GM12878 (cell line): ENCODE measurements around the gene COX6A1. TPM values are rescaled to one million over a fixed set of nuclear protein-coding genes. Genes with fewer than 3 reads are reported as not detected.

ENCODE experiments used
- ATAC-seq: fragments of 200-7000 bp; cut with Tn5 transposase; 3 replicates; pipeline ENCODE4 v1.9.1; 2020; ENCODE audit warnings: mild to moderate bottlenecking, moderate library complexity
- BruUV-seq: library from RNA; stranded (reverse); fragments of 400-500 nt; replicated peaks from 2 replicates; lab custom pipeline; 2021; lab: Mats Ljungman, UMichigan
- CTCF ChIA-PET: fragments of 300-600 bp; sonication (Branson Sonifier 250); formaldehyde crosslinking; extraction: SDS; loops from one replicate; lab custom pipeline; 2021; ENCODE audit warnings: inconsistent platforms; lab: Yijun Ruan, JAX
- POLR2A ChIA-PET: fragments of 350-600 bp; formaldehyde crosslinking; extraction: SDS; loops from one replicate; lab custom pipeline; 2021; ENCODE audit warnings: inconsistent platforms; lab: Charles Lee
- RAD21 ChIA-PET: fragments of 300-600 bp; sonication (Branson Sonifier 250); formaldehyde crosslinking; loops from one replicate; lab custom pipeline; 2023; ENCODE audit warnings: antibody characterized with exemption; ENCODE audit not compliant: unreplicated experiment; lab: Charles Lee
- SMC1A ChIA-PET: fragments of 300-600 bp; sonication (Branson Sonifier 250); formaldehyde crosslinking; loops from one replicate; lab custom pipeline; 2023; ENCODE audit not compliant: unreplicated experiment, uncharacterized antibody; lab: Charles Lee
- DNase-seq: peaks from one replicate; pipeline ENCODE4 v3.0.0-alpha.2; 2011; ENCODE audit warnings: low read depth, low spot score
- FAIRE-seq: peaks from 3 replicates; lab custom pipeline; 2011; peaks lifted over from hg19 to GRCh38; lab: Jason Lieb, UNC
- H2AFZ ChIP-seq: 2 replicates; pipeline ENCODE4 v1.6.0; 2011; ENCODE audit warnings: low read depth, low read length, control low read depth; ENCODE audit not compliant: control insufficient read depth
- H3K27ac ChIP-seq: 2 replicates; pipeline ENCODE4 v1.5.1; 2011; ENCODE audit warnings: control low read depth; ENCODE audit not compliant: control insufficient read depth, insufficient read depth
- H3K27me3 ChIP-seq, 2 experiments: replicated peaks in 1 of 2; 2 replicates each; pipeline versions ENCODE4 v1.6.0 to v1.6.1; 2011; ENCODE audit warnings: low read length in 1 of 2; ENCODE audit not compliant: control insufficient read depth in 2 of 2, insufficient read depth in 2 of 2
- H3K36me3 ChIP-seq, 2 experiments: 2 replicates each; pipeline ENCODE4 v1.5.1; 2011; ENCODE audit warnings: low read length in 1 of 2; ENCODE audit not compliant: control insufficient read depth in 2 of 2, insufficient read depth in 2 of 2
- H3K4me1 ChIP-seq: 2 replicates; pipeline ENCODE4 v1.6.1; 2011; ENCODE audit warnings: mild to moderate bottlenecking, low read length, moderate library complexity, mixed read lengths; ENCODE audit not compliant: control insufficient read depth, insufficient read depth
- H3K4me2 ChIP-seq: 2 replicates; pipeline ENCODE4 v1.6.0; 2011; ENCODE audit warnings: control low read depth; ENCODE audit not compliant: control insufficient read depth, insufficient read depth
- H3K4me3 ChIP-seq: fragments of 200-600 bp; sonication (generic); 2 replicates; pipeline ENCODE4 v1.5.1; 2016
- H3K79me2 ChIP-seq: 2 replicates; pipeline ENCODE4 v1.6.0; 2011; ENCODE audit warnings: low read length; ENCODE audit not compliant: control insufficient read depth, insufficient read depth
- H3K9ac ChIP-seq: 2 replicates; pipeline ENCODE4 v1.8.0; 2011; ENCODE audit warnings: low read length, control low read depth, mixed read lengths; ENCODE audit not compliant: control insufficient read depth, insufficient read depth
- H3K9me3 ChIP-seq: replicated peaks from 3 replicates; pipeline ENCODE4 v1.5.1; 2011; ENCODE audit warnings: mild to moderate bottlenecking, low read length; ENCODE audit not compliant: control insufficient read depth, insufficient read depth
- H4K20me1 ChIP-seq: 2 replicates; pipeline ENCODE4 v1.6.0; 2011; ENCODE audit not compliant: control insufficient read depth, insufficient read depth
- BACH1 ChIP-seq: fragments of 450-650 bp; IDR thresholded peaks from 2 replicates; pipeline ENCODE4 v1.6.1; 2017; ENCODE audit warnings: mild to moderate bottlenecking, borderline replicate concordance
- IKZF2 ChIP-seq, 2 experiments: fragments of 450-650 bp; IDR thresholded peaks; 2 replicates each; pipeline ENCODE4 v1.6.1; 2017; ENCODE audit warnings: mild to moderate bottlenecking in 2 of 2, moderate library complexity in 2 of 2
- KAT2A ChIP-seq: conservative IDR thresholded peaks from 2 replicates; pipeline ENCODE4 v1.6.1; 2011; ENCODE audit warnings: low read depth, low read length; ENCODE audit not compliant: control insufficient read depth
- MEF2B ChIP-seq: fragments of 450-650 bp; IDR thresholded peaks from 2 replicates; pipeline ENCODE4 v1.6.1; 2018; ENCODE audit warnings: mild to moderate bottlenecking, moderate library complexity; ENCODE audit not compliant: partially characterized antibody, poor library complexity, severe bottlenecking
- NFXL1 ChIP-seq: fragments of 450-650 bp; IDR thresholded peaks from 2 replicates; pipeline ENCODE4 v1.6.1; 2017; ENCODE audit warnings: antibody characterized with exemption, mild to moderate bottlenecking, borderline replicate concordance
- RB1 ChIP-seq: fragments of 450-650 bp; formaldehyde crosslinking; IDR thresholded peaks from 2 replicates; pipeline ENCODE4 v1.6.1; 2017; ENCODE audit warnings: mild to moderate bottlenecking, borderline replicate concordance
- SP1 ChIP-seq: IDR thresholded peaks from one replicate; pipeline ENCODE4 v1.6.1; 2011; ENCODE audit warnings: low read depth, low read length
- TARDBP ChIP-seq: IDR thresholded peaks from 2 replicates; pipeline ENCODE4 v1.6.1; 2016; ENCODE audit warnings: borderline replicate concordance
- TCF3 ChIP-seq: IDR thresholded peaks from 2 replicates; pipeline ENCODE4 v1.6.1; 2012; ENCODE audit warnings: low read depth, mild to moderate bottlenecking, low read length, borderline replicate concordance; ENCODE audit not compliant: insufficient read depth
- ZBTB33 ChIP-seq: fragments of 450-650 bp; IDR thresholded peaks from 2 replicates; pipeline ENCODE4 v1.6.1; 2017; ENCODE audit warnings: mild to moderate bottlenecking
- ZBTB40 ChIP-seq: fragments of 450-650 bp; IDR thresholded peaks from 2 replicates; pipeline ENCODE4 v1.6.1; 2016; ENCODE audit warnings: mild to moderate bottlenecking, moderate library complexity, borderline replicate concordance
- WGBS: methylation state at CpG from one replicate; pipeline ENCODE4 v1.1.6; 2016; ENCODE audit warnings: low lambda C conversion rate; ENCODE audit not compliant: insufficient replicate concordance, insufficient coverage; ENCODE audit errors: missing lambda C conversion rate; 5-methylcytosine and 5-hydroxymethylcytosine counted together
- in situ Hi-C: fragments of 300-500 bp; cut with MboI; formaldehyde crosslinking; loops from 9 replicates; pipeline ENCODE4 v1.14.3; 2018; ENCODE audit warnings: mixed read lengths
- intact Hi-C: fragments of 100-400 bp; cut with micrococcal nuclease; formaldehyde crosslinking; loops from one replicate; pipeline ENCODE4 v1.14.2; 2022; ENCODE audit not compliant: unreplicated experiment
- polyA plus RNA-seq, 11 experiments: library from polyadenylated mRNA; depleted of rRNA in 4 of 11; unstranded in 6 of 11; stranded (reverse) in 5 of 11; fragments of >200 nt; fragmentation: Nextera tagmentation in 4 of 11; fragmentation: Illumina TruSeq in 1 of 11; extraction: Ambion mirVana in 4 of 11; extraction: Trizol in 1 of 11; gene quantifications; 1 replicate in 1 of 11; 2 replicates in 10 of 11; pipeline versions ENCODE4 v1.2.1 to v1.2.3, GENCODE V29; 2011 to 2016; ENCODE audit warnings: inconsistent platforms in 2 of 11, missing spikeins in 2 of 11, low read depth in 1 of 11
- total RNA-seq, 4 experiments: library from RNA; depleted of rRNA in 3 of 4; stranded (reverse); fragments of >200 nt in 3 of 4; fragmentation: Illumina TruSeq in 1 of 4; extraction: Trizol in 1 of 4; gene quantifications; 2 replicates each; pipeline versions ENCODE4 v1.2.1 to v1.2.3, GENCODE V29; 2013 to 2021
- TF ChIP-seq, protein P1 (sequence below): fragments of 150-350 bp; IDR thresholded peaks from 2 replicates; pipeline ENCODE4 v1.6.1; 2016; ENCODE audit warnings: low read depth, low read length

Gene COX6A1
- total and polyA plus RNA-seq, 10 of the 15 experiments (the other 5 are each of a cell fraction or from before 2014, with no cell fraction given) = 408 to 2,723 (median 1,019) TPM

DNA sequence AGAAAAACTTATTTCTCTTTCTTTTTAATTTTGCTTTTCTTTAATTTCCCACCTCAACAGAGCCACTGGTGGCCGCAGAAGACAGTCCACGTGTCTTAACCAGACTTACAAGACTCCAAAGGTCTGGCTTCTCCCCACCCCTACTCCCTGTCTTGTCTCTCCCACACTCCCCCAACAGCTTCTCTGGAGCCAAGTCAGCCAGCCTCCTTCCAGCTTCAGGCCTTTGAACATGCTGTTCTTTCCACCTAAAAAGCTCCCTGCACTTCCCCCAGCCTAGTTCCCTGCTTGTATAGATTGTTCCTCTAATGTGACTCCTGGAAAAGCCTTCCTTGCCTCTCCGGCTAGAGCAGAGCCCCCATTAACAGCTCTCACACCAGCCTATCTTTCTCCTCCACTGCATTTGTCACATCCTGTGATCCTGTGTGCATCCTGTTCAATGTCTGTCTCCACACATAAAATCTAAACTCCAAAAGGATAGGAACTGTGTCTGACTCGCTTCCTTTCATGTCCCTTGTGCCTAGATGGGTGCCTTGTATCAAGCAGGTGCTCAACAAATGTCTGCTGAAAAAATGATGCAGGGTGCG, 50.2 kb downstream of the COX6A1 start:
- no peak for FAIRE-seq
- POLR2A ChIA-PET = interaction anchor here (1.0 kb wide), 1 partner anchor 9 kb away, joined by 3 read pairs; no protein-coding TSS in a partner anchor
- no TSS peak for BruUV-seq

More for the DNA sequence above, 50.2 kb downstream of the COX6A1 start:
- WGBS = 81% methylated on average over 5 of the region's 5 CpGs
- no peak overlapping the region for H3K4me2 ChIP-seq
- H3K4me3 ChIP-seq = no peak overlapping the region
- no peak overlapping the region for H2AFZ ChIP-seq
- no peaks in the 10 kb centered on the region; a peak in 1 of 4 replicates for H3K36me3 ChIP-seq
- ChIA-PET CTCF (no interaction called here), RAD21 (no interaction called here), SMC1A (no interaction called here)
- TF ChIP-seq ZBTB33 (no peak), TARDBP (no peak), IKZF2 (IDR thresholded peaks at IDR 0.05) (no peak), MEF2B (no peak), SP1 (no peak), KAT2A (no peak), ZBTB40 (no peak), RB1 (no peak), NFXL1 (no peak), TCF3 (no peak), BACH1 (no peak)
- TF ChIP-seq, protein P1, sequence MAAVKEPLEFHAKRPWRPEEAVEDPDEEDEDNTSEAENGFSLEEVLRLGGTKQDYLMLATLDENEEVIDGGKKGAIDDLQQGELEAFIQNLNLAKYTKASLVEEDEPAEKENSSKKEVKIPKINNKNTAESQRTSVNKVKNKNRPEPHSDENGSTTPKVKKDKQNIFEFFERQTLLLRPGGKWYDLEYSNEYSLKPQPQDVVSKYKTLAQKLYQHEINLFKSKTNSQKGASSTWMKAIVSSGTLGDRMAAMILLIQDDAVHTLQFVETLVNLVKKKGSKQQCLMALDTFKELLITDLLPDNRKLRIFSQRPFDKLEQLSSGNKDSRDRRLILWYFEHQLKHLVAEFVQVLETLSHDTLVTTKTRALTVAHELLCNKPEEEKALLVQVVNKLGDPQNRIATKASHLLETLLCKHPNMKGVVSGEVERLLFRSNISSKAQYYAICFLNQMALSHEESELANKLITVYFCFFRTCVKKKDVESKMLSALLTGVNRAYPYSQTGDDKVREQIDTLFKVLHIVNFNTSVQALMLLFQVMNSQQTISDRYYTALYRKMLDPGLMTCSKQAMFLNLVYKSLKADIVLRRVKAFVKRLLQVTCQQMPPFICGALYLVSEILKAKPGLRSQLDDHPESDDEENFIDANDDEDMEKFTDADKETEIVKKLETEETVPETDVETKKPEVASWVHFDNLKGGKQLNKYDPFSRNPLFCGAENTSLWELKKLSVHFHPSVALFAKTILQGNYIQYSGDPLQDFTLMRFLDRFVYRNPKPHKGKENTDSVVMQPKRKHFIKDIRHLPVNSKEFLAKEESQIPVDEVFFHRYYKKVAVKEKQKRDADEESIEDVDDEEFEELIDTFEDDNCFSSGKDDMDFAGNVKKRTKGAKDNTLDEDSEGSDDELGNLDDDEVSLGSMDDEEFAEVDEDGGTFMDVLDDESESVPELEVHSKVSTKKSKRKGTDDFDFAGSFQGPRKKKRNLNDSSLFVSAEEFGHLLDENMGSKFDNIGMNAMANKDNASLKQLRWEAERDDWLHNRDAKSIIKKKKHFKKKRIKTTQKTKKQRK = no peak
- no peaks in the 10 kb centered on the region for H4K20me1 ChIP-seq
- no peak overlapping the region for H3K9ac ChIP-seq
- in situ Hi-C loops = no loop called here
- no peaks in the 10 kb centered on the region; the same call in 1 of the 2 replicates for H3K4me1 ChIP-seq
- H3K79me2 ChIP-seq = no peaks in the 10 kb centered on the region
- no peaks in the 10 kb centered on the region for H3K9me3 ChIP-seq
- no peak overlapping the region for H3K27ac ChIP-seq
- H3K27me3 ChIP-seq = no peaks in the 10 kb centered on the region
- intact Hi-C loops = no loop called here
- DNase-seq = no peak
- ATAC-seq = no peak
